K562 (cell line): ENCODE measurements around the gene GPR152.

ENCODE experiments used
- EZH2 ChIP-seq: IDR thresholded peaks from 2 replicates; pipeline ENCODE4 v1.6.1; 2012; ENCODE audit warnings: low read depth, mild to moderate bottlenecking, inconsistent platforms, low read length, borderline replicate concordance
- SP1 ChIP-seq: sonication (generic); formaldehyde crosslinking; IDR thresholded peaks from 2 replicates; pipeline ENCODE4 v1.8.1; 2022; ENCODE audit warnings: mild to moderate bottlenecking, missing genetic modification reagents
- TF ChIP-seq, protein P1 (sequence below), 2 experiments: fragments of 450-650 bp in 1 of 2; IDR thresholded peaks; 2 replicates each; pipeline ENCODE4 v1.6.1; 2011 to 2017; ENCODE audit warnings: low read depth in 2 of 2, antibody characterized with exemption in 1 of 2, borderline replicate concordance in 1 of 2, low read length in 1 of 2, mild to moderate bottlenecking in 1 of 2, mixed read lengths in 1 of 2; ENCODE audit not compliant: control insufficient read depth in 1 of 2

GRCh38 chr11:67492069-67492727 lies 39.7 kb upstream of the GPR152 start:
- TF ChIP-seq, protein P1, sequence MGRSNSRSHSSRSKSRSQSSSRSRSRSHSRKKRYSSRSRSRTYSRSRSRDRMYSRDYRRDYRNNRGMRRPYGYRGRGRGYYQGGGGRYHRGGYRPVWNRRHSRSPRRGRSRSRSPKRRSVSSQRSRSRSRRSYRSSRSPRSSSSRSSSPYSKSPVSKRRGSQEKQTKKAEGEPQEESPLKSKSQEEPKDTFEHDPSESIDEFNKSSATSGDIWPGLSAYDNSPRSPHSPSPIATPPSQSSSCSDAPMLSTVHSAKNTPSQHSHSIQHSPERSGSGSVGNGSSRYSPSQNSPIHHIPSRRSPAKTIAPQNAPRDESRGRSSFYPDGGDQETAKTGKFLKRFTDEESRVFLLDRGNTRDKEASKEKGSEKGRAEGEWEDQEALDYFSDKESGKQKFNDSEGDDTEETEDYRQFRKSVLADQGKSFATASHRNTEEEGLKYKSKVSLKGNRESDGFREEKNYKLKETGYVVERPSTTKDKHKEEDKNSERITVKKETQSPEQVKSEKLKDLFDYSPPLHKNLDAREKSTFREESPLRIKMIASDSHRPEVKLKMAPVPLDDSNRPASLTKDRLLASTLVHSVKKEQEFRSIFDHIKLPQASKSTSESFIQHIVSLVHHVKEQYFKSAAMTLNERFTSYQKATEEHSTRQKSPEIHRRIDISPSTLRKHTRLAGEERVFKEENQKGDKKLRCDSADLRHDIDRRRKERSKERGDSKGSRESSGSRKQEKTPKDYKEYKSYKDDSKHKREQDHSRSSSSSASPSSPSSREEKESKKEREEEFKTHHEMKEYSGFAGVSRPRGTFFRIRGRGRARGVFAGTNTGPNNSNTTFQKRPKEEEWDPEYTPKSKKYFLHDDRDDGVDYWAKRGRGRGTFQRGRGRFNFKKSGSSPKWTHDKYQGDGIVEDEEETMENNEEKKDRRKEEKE (IDR thresholded peaks at IDR 0.05; ENCODE audit: borderline replicate concordance in 1 of 2, control insufficient read depth in 1 of 2, low read depth in 2 of 2, low read length in 1 of 2), result no peak
- TF ChIP-seq EZH2 (no peak), SP1 (CRISPR knock-in tag) (no peak)
